K562 (cell line): ENCODE measurements around the gene BTBD1. TPM values are rescaled to one million over a fixed set of nuclear protein-coding genes. Genes with fewer than 3 reads are reported as not detected.
A peak's percentile ranks its signal among the peaks of the same experiment; 100 is the strongest.

ENCODE experiments used
- BCOR ChIP-seq: fragments of 450-650 bp; IDR thresholded peaks from 2 replicates; pipeline ENCODE4 v1.6.1; 2016
- BRD9 ChIP-seq: fragments of 450-650 bp; IDR thresholded peaks from 2 replicates; pipeline ENCODE4 v1.6.1; 2018; ENCODE audit warnings: low read depth; ENCODE audit not compliant: partially characterized antibody
- CEBPB ChIP-seq: fragments of 450-650 bp; IDR thresholded peaks from 2 replicates; pipeline ENCODE4 v1.6.1; 2016; ENCODE audit warnings: missing genetic modification characterization, missing compliant biosample characterization
- EHMT2 ChIP-seq: fragments of 450-650 bp; IDR thresholded peaks from 2 replicates; pipeline ENCODE4 v1.6.1; 2018; ENCODE audit warnings: antibody characterized with exemption
- EP400 ChIP-seq: fragments of 450-650 bp; IDR thresholded peaks from 2 replicates; pipeline ENCODE4 v1.6.1; 2017; ENCODE audit warnings: antibody characterized with exemption, mild to moderate bottlenecking, moderate library complexity
- FOXK1 ChIP-seq: sonication (generic); formaldehyde crosslinking; IDR thresholded peaks from 2 replicates; pipeline ENCODE4 v1.8.0; 2022; ENCODE audit warnings: missing genetic modification reagents, mild to moderate bottlenecking, borderline replicate concordance
- GTF2F1 ChIP-seq: IDR thresholded peaks from 2 replicates; pipeline ENCODE4 v1.6.1; 2011; ENCODE audit warnings: low read depth, low read length, improper control_type of control experiment
- HDAC8 ChIP-seq: fragments of 450-650 bp; IDR thresholded peaks from 2 replicates; pipeline ENCODE4 v1.6.1; 2016; ENCODE audit warnings: mild to moderate bottlenecking, missing genetic modification characterization, moderate library complexity, missing compliant biosample characterization
- ID3 ChIP-seq, 2 experiments: fragments of 250-450 bp in 1 of 2; fragments of 450-650 bp in 1 of 2; sonication (Bioruptor Pico) in 1 of 2; IDR thresholded peaks; 2 replicates each; pipeline versions ENCODE4 v1.6.1 to v1.8.0; 2016 to 2021; ENCODE audit warnings: mild to moderate bottlenecking in 2 of 2, moderate library complexity in 2 of 2, missing compliant biosample characterization in 1 of 2, missing genetic modification characterization in 1 of 2
- NEUROD1 ChIP-seq: fragments of 150-350 bp; IDR thresholded peaks from 2 replicates; pipeline ENCODE4 v1.6.1; 2014; ENCODE audit warnings: borderline replicate concordance, low read length, low read depth; ENCODE audit not compliant: partially characterized antibody
- NR2C2 ChIP-seq, 2 experiments: fragments of 200-800 bp in 1 of 2; sonication (Bioruptor generic) in 1 of 2; sonication (generic) in 1 of 2; formaldehyde crosslinking in 1 of 2; IDR thresholded peaks; 2 replicates each; pipeline versions ENCODE4 v1.6.1 to v1.8.0; 2016 to 2022; ENCODE audit warnings: mild to moderate bottlenecking in 1 of 2, missing compliant biosample characterization in 1 of 2, missing genetic modification characterization in 1 of 2, missing genetic modification reagents in 1 of 2
- PHF21A ChIP-seq: fragments of 450-650 bp; IDR thresholded peaks from 2 replicates; pipeline ENCODE4 v1.6.1; 2017; ENCODE audit warnings: low read depth, borderline replicate concordance
- POLR2G ChIP-seq: fragments of 200-400 bp; formaldehyde crosslinking; IDR thresholded peaks from 2 replicates; pipeline ENCODE4 v1.6.1; 2017; ENCODE audit warnings: low read depth, mild to moderate bottlenecking, antibody characterized with exemption, low read length, moderate library complexity
- RAD21 ChIP-seq, 2 experiments: fragments of 250-450 bp in 1 of 2; fragments of 450-650 bp in 1 of 2; sonication (Bioruptor Pico) in 1 of 2; formaldehyde crosslinking in 1 of 2; IDR thresholded peaks in 1 of 2; conservative IDR thresholded peaks in 1 of 2; 2 replicates each; pipeline versions ENCODE4 v1.4.0 to v1.8.0; 2020 to 2022; ENCODE audit warnings: mild to moderate bottlenecking in 2 of 2, moderate library complexity in 1 of 2
- TEAD1 ChIP-seq, 2 experiments: fragments of 450-650 bp in 1 of 2; sonication (generic) in 1 of 2; formaldehyde crosslinking; IDR thresholded peaks; 2 replicates each; pipeline versions ENCODE4 v1.4.0 to v1.8.0; 2020 to 2022; ENCODE audit warnings: mild to moderate bottlenecking in 2 of 2, missing genetic modification reagents in 1 of 2
- USF2 ChIP-seq: sonication (generic); formaldehyde crosslinking; IDR thresholded peaks from 2 replicates; pipeline ENCODE4 v1.5.0; 2020; ENCODE audit warnings: missing genetic modification reagents
- YY1 ChIP-seq, 3 experiments: IDR thresholded peaks; 2 replicates each; pipeline ENCODE4 v1.6.1; 2011; ENCODE audit warnings: low read length in 2 of 3, mild to moderate bottlenecking in 2 of 3, moderate library complexity in 2 of 3, borderline replicate concordance in 1 of 3, control low read depth in 1 of 3, low read depth in 1 of 3; ENCODE audit not compliant: insufficient read depth in 3 of 3, insufficient replicate concordance in 2 of 3, control insufficient read depth in 1 of 3, insufficient read length in 1 of 3; ENCODE audit errors: extremely low read depth in 1 of 3
- polyA plus RNA-seq, 8 experiments: library from polyadenylated mRNA; depleted of rRNA in 4 of 8; stranded (reverse) in 5 of 8; unstranded in 3 of 8; fragments of >200 nt; fragmentation: Nextera tagmentation in 2 of 8; fragmentation: Illumina TruSeq in 1 of 8; extraction: Ambion mirVana in 2 of 8; extraction: Trizol in 1 of 8; gene quantifications; 2 replicates each; pipeline versions ENCODE4 v1.2.1 to v1.2.3, GENCODE V29; 2011 to 2014; ENCODE audit warnings: inconsistent platforms in 1 of 8, missing spikeins in 1 of 8
- total RNA-seq, 7 experiments: library from RNA; depleted of rRNA in 6 of 7; stranded (reverse); fragments of >200 nt in 6 of 7; fragmentation: Illumina TruSeq in 2 of 7; extraction: Trizol in 2 of 7; gene quantifications; 2 replicates each; pipeline versions ENCODE4 v1.2.1 to v1.2.3, GENCODE V29; 2011 to 2021; ENCODE audit warnings: low replicate concordance in 1 of 7

Gene BTBD1
- total and polyA plus RNA-seq, 9 of the 15 experiments (the other 6 are each of a cell fraction or from before 2014, with no cell fraction given), result 19.4 to 106 (median 90.4) TPM

GRCh38 chr15:83010709-83011270, 56.3 kb downstream of the BTBD1 start (continued):
- TF ChIP-seq CEBPB (tag) (0 out of 2 replicates have a peak, but pooled peaks have one; percentile 13), PHF21A (0 out of 2 replicates have a peak, but pooled peaks have one; percentile 41), FOXK1 (CRISPR knock-in tag) (0 out of 2 replicates have a peak, but pooled peaks have one; percentile 48), HDAC8 (0 out of 2 replicates have a peak, but pooled peaks have one; percentile 50), BRD9 (peak; percentile 53), NEUROD1 (peak; percentile 31), NR2C2 (CRISPR knock-in tag; IDR thresholded peaks at IDR 0.05) (peak; percentile 70; the same call in 1 of the 2 replicates), NR2C2 (tag; IDR thresholded peaks at IDR 0.05) (peak; percentile 73), GTF2F1 (0 out of 2 replicates have a peak, but pooled peaks have one; percentile 33), RAD21 (CRISPR knock-in tag; conservative IDR thresholded peaks at IDR 0.05 in 1 of 2, IDR thresholded peaks at IDR 0.05 in 1 of 2) (peak; percentile 81 to 83), TEAD1 (CRISPR knock-in tag; IDR thresholded peaks at IDR 0.05) (peak; percentile 31 to 87; a peak in 3 of 4 replicates), EHMT2 (peak; percentile 95), EP400 (no peak), USF2 (no peak), YY1 (IDR thresholded peaks at IDR 0.05; ENCODE audit: borderline replicate concordance in 1 of 3, control insufficient read depth in 1 of 3, extremely low read depth in 1 of 3, insufficient read depth in 3 of 3, insufficient read length in 1 of 3, insufficient replicate concordance in 2 of 3, low read depth in 1 of 3, low read length in 2 of 3) (peak; percentile 53 to 91 (median 80)), BCOR (peak; percentile 52; the same call in 1 of the 2 replicates), ID3 (CRISPR knock-in tag; IDR thresholded peaks at IDR 0.05) (no peak), ID3 (tag; IDR thresholded peaks at IDR 0.05) (peak; percentile 14; the same call in 1 of the 2 replicates), POLR2G (no peak)
